LNCAP (cell line): ENCODE data around the gene SNX24.

ENCODE experiments used
- TF ChIP-seq, protein P1 (sequence below): fragments of 450-650 bp; IDR thresholded peaks from 2 replicates; pipeline ENCODE4 v1.5.1; 2017; ENCODE audit warnings: mild to moderate bottlenecking

The SNX24 gene

DNA sequence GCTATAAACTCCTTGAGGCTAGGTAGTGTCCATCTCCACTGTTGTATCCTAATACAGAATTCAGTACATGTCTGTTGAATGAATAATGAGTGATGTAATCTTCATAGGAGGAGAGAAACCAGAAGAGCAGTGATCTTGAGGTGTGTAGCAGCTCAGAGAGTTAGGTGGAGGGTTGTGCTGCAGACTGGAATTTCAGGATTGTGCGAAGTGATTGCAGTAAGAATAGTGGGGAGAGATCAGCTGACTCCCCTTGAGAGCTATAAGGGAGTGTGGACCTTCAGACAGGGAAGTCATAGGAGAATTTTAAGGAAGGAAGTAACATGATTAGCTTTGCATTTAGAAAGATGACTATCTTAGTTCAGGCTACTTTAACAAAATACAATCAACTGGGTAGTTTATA lies 4.4 kb downstream of the SNX24 start:
- TF ChIP-seq, protein P1, sequence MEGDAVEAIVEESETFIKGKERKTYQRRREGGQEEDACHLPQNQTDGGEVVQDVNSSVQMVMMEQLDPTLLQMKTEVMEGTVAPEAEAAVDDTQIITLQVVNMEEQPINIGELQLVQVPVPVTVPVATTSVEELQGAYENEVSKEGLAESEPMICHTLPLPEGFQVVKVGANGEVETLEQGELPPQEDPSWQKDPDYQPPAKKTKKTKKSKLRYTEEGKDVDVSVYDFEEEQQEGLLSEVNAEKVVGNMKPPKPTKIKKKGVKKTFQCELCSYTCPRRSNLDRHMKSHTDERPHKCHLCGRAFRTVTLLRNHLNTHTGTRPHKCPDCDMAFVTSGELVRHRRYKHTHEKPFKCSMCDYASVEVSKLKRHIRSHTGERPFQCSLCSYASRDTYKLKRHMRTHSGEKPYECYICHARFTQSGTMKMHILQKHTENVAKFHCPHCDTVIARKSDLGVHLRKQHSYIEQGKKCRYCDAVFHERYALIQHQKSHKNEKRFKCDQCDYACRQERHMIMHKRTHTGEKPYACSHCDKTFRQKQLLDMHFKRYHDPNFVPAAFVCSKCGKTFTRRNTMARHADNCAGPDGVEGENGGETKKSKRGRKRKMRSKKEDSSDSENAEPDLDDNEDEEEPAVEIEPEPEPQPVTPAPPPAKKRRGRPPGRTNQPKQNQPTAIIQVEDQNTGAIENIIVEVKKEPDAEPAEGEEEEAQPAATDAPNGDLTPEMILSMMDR: no peak

DNA sequence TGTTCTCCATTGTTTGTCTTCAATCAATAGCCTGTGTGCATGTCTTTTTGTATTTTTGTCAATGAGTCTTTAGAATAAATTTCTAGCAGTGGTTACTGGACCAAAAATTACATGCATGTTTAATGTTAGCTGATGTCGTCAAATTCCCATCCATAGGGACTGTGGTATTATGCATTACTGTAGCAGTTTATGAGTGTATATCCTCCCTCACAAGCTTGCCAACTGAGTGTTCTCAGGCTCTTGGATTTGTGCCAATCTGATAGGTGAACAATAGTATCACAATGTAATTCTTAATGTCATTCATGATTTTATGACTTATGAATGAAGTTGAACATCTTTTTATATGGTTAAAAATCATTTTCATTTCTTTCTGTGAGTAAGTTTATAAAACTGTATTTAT lies 13.0 kb downstream of the SNX24 start:
- TF ChIP-seq, protein P1: no peak

DNA sequence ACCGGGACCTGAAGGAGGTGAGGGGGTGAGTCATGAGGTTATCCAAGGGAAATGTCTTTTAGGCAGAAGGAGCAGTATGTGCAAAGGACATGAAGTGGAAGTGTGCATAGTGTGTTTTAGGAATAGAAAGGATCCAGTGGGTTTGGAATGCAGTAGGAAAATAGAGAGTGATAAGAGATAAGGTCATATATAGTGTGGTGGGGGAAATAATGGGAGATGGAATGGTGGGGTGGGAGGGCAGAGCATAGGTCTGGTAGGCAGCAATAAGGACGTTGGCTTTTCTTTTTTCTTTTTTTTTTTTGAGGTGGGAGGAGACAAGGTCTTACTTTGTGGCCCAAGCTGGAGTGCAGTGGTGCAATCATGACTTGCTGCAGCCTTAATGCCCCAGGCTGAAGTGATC lies 17.8 kb downstream of the SNX24 start:
- TF ChIP-seq, protein P1: no peak

DNA sequence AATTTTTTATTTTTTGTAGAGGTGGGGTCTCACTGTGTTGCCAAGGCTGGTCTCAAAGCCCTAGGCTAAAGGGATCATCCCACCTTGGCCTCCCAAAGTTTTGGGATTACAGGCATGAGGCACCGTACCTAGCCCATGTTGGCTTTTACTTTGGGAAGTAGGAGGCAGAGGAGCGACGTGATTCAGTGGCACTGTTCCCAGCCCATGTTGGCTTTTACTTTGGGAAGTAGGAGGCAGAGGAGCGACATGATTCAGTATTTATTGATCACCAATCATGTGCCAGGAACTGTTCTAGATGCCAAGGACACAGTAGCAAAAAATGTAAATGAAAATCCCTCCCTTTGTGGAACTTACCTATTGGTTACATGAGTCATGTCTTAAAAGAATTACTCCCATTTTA lies 18.3 kb downstream of the SNX24 start:
- TF ChIP-seq, protein P1: no peak

DNA sequence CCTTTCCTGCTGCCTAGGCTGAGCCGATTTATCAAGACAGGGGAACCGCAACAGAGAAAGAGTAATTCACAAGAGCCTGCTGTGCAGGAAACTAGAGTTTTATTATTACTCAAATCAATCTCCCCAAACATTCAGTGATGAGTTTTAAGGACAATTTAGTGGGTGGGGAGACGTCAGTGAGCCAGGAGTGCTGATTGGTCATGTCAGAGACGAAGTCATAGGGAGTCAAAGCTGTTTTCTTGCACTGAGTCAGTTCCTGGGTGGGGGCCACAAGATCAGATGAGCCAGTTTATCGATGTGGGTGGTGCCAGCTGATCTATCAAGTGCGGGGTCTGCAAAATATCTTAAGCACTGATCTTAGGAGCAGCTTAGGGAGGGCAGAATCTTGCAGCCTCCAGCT lies 19.0 kb downstream of the SNX24 start:
- TF ChIP-seq, protein P1: no peak

DNA sequence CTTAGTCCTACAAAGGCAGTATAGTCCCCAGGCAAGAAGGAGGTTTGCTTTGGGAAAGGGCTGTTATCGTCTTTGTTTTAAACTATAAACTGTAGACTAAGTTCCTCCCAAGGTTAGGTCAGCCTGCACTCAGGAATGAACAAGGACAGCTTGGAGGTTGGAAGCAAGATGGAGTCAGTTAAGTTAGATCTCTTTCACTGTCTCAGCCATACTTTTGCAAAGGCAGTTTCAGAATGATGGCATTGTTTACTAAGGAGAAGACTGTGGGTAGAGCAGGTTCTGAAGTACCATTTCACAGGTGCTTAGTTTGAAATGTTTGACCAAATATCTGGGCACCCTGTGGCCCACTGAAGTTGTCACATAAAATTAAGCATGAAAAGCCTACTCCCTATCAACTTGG lies 19.4 kb downstream of the SNX24 start:
- TF ChIP-seq, protein P1: no peak

DNA sequence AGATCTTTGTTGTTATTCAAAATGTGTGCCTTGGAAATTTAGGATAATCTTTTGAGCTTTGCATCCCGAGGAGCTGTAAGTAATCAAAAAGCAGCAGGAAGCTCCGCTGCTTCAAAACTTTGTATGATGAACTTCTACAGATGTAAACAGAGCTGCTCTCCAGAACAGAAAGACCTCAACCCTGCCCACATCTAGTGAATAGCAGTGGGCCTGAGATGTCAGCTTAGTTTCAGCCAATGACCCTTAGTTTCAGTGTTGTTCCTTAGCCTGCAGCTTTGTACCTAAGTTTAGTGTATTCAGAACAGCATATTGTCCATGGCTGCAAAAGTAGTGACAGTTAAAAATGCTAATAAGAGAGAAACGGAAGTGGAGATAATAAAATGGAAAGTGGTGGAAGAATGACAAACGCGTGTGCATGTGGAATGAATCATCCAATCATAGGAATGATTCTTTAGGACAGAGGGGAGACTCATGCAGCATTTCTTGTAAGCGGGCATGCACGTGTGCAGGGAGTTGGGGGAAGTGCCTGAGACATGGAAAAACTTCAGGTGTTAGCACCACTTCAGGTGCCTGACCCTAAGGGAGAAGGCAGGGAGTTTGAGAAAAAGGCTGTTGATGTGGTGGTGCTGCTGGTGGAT lies 24.9 kb downstream of the SNX24 start:
- TF ChIP-seq, protein P1: no peak

DNA sequence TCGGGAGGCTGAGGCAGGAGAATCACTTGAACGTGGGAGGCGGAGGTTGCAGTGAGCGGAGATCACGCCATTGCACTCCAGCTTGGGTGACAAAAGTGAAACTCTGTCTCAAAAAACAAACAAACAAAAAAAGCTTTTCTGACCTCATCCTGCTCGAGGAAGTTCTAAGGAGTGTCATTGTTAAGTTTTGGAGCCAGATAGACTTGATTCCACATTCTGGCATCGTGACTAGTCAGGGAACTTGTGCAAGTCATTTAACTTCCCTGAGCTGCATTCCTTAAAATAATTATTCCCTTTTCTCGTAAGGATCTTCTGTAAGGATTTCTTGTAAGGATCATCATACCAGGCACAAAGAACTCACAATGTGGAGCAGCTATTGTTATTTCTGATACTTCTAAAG lies 26.2 kb downstream of the SNX24 start:
- TF ChIP-seq, protein P1: no peak
